ENCODE results near the gene HINT1.

HINT1 gene

GRCh38 chr5:131160134-131160533 is 4.9 kb downstream of the HINT1 start:
- no peaks in the 10 kb centered on the region for H3K27me3 Mint-ChIP-seq (ENCODE audit: low read depth)
- peaks cover 64% of the 10 kb centered on the region for H3K36me3 Mint-ChIP-seq (ENCODE audit: low read depth)
- H3K27ac Mint-ChIP-seq = no peak overlapping the region
- TF ChIP-seq, protein P1, sequence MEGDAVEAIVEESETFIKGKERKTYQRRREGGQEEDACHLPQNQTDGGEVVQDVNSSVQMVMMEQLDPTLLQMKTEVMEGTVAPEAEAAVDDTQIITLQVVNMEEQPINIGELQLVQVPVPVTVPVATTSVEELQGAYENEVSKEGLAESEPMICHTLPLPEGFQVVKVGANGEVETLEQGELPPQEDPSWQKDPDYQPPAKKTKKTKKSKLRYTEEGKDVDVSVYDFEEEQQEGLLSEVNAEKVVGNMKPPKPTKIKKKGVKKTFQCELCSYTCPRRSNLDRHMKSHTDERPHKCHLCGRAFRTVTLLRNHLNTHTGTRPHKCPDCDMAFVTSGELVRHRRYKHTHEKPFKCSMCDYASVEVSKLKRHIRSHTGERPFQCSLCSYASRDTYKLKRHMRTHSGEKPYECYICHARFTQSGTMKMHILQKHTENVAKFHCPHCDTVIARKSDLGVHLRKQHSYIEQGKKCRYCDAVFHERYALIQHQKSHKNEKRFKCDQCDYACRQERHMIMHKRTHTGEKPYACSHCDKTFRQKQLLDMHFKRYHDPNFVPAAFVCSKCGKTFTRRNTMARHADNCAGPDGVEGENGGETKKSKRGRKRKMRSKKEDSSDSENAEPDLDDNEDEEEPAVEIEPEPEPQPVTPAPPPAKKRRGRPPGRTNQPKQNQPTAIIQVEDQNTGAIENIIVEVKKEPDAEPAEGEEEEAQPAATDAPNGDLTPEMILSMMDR (IDR thresholded peaks at IDR 0.05; ENCODE audit: unreplicated experiment in 3 of 3) = no peak
- H3K9me3 Mint-ChIP-seq = no peaks in the 10 kb centered on the region
- peaks cover 17% of the 10 kb centered on the region for H3K4me1 Mint-ChIP-seq
- no peak overlapping the region for H3K4me3 Mint-ChIP-seq

- TF ChIP-seq, protein P1 (IDR thresholded peaks at IDR 0.05; ENCODE audit: unreplicated experiment in 3 of 3) = no peak
- peaks cover 50% of the 10 kb centered on the region for H3K36me3 Mint-ChIP-seq (ENCODE audit: low read depth)
- H3K27me3 Mint-ChIP-seq (ENCODE audit: low read depth) = no peaks in the 10 kb centered on the region
- no peaks in the 10 kb centered on the region for H3K4me1 Mint-ChIP-seq
- no peak overlapping the region for H3K27ac Mint-ChIP-seq
- H3K9me3 Mint-ChIP-seq = no peaks in the 10 kb centered on the region
- H3K4me3 Mint-ChIP-seq = no peak overlapping the region
Observed at GRCh38 chr5:131156957-131157356, 8.1 kb downstream of the HINT1 start.

DNA sequence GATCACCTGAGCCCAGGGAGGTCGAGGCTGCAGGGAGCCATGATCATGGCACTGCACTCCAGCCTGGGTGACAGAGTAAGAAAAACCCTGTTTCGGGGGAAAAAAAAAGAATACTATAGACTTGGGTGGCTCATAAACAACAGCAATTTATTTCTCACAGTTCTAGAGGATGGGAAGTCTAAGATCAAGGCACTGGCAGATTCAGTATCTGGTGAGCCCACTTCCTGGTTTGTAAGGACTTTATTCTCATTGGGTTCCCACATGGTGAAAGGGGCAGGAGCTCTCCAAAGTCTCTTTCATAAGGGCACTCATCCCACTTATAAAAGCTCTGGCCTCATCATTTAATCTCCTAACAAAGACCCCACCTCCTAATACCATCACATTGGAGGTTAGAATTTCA is 8.7 kb downstream of the HINT1 start:
- Mint-ChIP-seq H3K27me3 (ENCODE audit: low read depth) (no peaks in the 10 kb centered on the region), H3K27ac (no peak overlapping the region), H3K4me3 (no peak overlapping the region), H3K4me1 (no peaks in the 10 kb centered on the region), H3K9me3 (no peaks in the 10 kb centered on the region), H3K36me3 (ENCODE audit: low read depth) (peaks cover 44% of the 10 kb centered on the region)
- TF ChIP-seq, protein P1 (IDR thresholded peaks at IDR 0.05; ENCODE audit: unreplicated experiment in 3 of 3) = no peak

DNA sequence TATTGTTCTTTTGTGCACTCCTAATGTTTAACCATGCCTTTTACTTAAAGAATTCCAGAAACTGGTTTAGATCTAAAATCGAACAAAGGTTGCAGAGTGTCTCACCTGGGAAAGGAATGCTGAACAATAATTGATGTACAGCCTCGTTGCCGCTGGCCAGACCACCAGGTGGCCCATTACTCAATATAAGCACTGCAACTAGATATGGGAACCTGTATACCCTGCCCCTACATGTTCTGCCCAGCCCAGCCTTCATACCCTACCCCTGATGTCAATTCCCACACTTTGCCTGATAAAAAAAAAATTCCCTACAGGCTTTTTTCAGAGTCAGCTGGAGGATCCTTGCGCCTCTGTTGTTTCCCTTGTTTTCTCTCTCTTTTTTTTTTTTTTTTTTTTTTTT is 13.8 kb downstream of the HINT1 start:
- H3K4me1 Mint-ChIP-seq = no peaks in the 10 kb centered on the region
- H3K9me3 Mint-ChIP-seq = no peaks in the 10 kb centered on the region
- peaks cover 1% of the 10 kb centered on the region for H3K36me3 Mint-ChIP-seq (ENCODE audit: low read depth)
- H3K4me3 Mint-ChIP-seq = no peak overlapping the region
- H3K27ac Mint-ChIP-seq = no peak overlapping the region
- TF ChIP-seq, protein P1 (IDR thresholded peaks at IDR 0.05; ENCODE audit: unreplicated experiment in 3 of 3) = no peak
- no peaks in the 10 kb centered on the region for H3K27me3 Mint-ChIP-seq (ENCODE audit: low read depth)

- Mint-ChIP-seq H3K9me3 (no peaks in the 10 kb centered on the region), H3K27ac (no peak overlapping the region), H3K36me3 (ENCODE audit: low read depth) (no peaks in the 10 kb centered on the region), H3K4me1 (no peaks in the 10 kb centered on the region), H3K27me3 (ENCODE audit: low read depth) (no peaks in the 10 kb centered on the region), H3K4me3 (no peak overlapping the region)
- TF ChIP-seq, protein P1 (IDR thresholded peaks at IDR 0.05; ENCODE audit: unreplicated experiment in 3 of 3) = no peak
Observed at GRCh38 chr5:131150408-131150807, 14.6 kb downstream of the HINT1 start.

DNA sequence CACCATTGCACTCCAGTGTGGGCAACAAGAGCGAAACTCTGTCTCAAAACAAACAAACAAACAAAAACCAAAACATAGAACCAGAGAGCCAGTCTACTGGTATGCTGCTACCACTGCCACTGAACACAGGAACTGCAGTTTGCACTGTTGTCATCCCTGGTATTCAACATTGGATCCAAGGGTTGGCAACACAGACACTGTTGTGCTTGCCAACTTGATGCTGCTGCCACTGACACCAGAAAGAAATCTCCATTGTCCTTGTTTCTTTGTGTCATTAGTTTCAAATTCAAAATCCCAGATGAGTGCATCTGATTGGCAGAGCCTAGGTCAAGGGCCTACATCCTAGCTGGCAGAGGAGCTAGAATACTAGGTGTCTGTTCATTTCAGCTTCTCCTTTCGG is 16.2 kb downstream of the HINT1 start:
- no peak overlapping the region for H3K27ac Mint-ChIP-seq
- H3K4me1 Mint-ChIP-seq = no peaks in the 10 kb centered on the region
- no peak overlapping the region for H3K4me3 Mint-ChIP-seq
- TF ChIP-seq, protein P1 (IDR thresholded peaks at IDR 0.05; ENCODE audit: unreplicated experiment in 3 of 3) = no peak
- no peaks in the 10 kb centered on the region for H3K27me3 Mint-ChIP-seq (ENCODE audit: low read depth)
- no peaks in the 10 kb centered on the region for H3K36me3 Mint-ChIP-seq (ENCODE audit: low read depth)
- H3K9me3 Mint-ChIP-seq = no peaks in the 10 kb centered on the region

Data from nephron (organoid).